ENCODE results near the gene SMPD1. TPM values are rescaled to one million over a fixed set of nuclear protein-coding genes. Genes with fewer than 3 reads are reported as not detected.
"Not testable (repeated sequence)": the region's sequence is repeated elsewhere in the genome, so short reads cannot be mapped to it uniquely, and the experiment has no call there.

Gene SMPD1
- total and polyA plus RNA-seq, 2 of the 4 experiments (the other 2 are of a cell fraction): 19.5 to 108 TPM

- TF ChIP-seq CTCF (conservative IDR thresholded peaks at IDR 0.05; ENCODE audit: low read depth, low read length): no peak
- TF ChIP-seq USF2 (IDR thresholded peaks at IDR 0.05; ENCODE audit: low read depth, low read length): no peak
These were observed 1.4 kb downstream of the SMPD1 start (continued) for GRCh38 chr11:6391537-6392134.

GRCh38 chr11:6392251-6392650, 2.0 kb downstream of the SMPD1 start:
- H2BK5ac ChIP-seq (ENCODE audit: low read depth, low read length, poor library complexity, severe bottlenecking); H3K4me3 ChIP-seq (ENCODE audit: insufficient read depth, low read depth, low read length); H4K91ac ChIP-seq (ENCODE audit: insufficient read depth, low read depth, low read length); H4K8ac ChIP-seq (ENCODE audit: low read depth in 2 of 2, low read length in 2 of 2); H3K18ac ChIP-seq (ENCODE audit: low read depth, low read length); H2AK9ac ChIP-seq (replicated peaks; ENCODE audit: low read depth, low read length, poor library complexity); H2BK20ac ChIP-seq (ENCODE audit: low read depth, low read length); H3K27me3 ChIP-seq (ENCODE audit: control insufficient read depth, insufficient read depth, low read length); CTCF ChIA-PET; H3K4me1 ChIP-seq (ENCODE audit: control insufficient read depth, insufficient read depth, low read length); H4K20me1 ChIP-seq (ENCODE audit: insufficient read depth, low read length); in situ Hi-C loops (cut with MboI; ENCODE audit: low sequenced_read_pairs); H3K9ac ChIP-seq (ENCODE audit: low read depth, low read length); dilution Hi-C loops (cut with HindIII; ENCODE audit: low sequenced_read_pairs, unreplicated experiment); H2BK15ac ChIP-seq (ENCODE audit: low read depth, low read length); H2AK5ac ChIP-seq (ENCODE audit: low read depth, low read length); DNase-seq; H2BK120ac ChIP-seq (ENCODE audit: low read depth, low read length); intact Hi-C loops (cut with micrococcal nuclease); H3K27ac ChIP-seq (ENCODE audit: insufficient read depth, low read length); BruUV-seq (replicated peaks); H3K4me2 ChIP-seq (ENCODE audit: low read depth, low read length); H3K23ac ChIP-seq (ENCODE audit: low read depth, low read length); H3K14ac ChIP-seq (replicated peaks; ENCODE audit: low read depth, low read length); ATAC-seq (ENCODE audit: low read depth); H3K9me3 ChIP-seq (ENCODE audit: control insufficient read depth, insufficient read depth, low read length); H3K56ac ChIP-seq (ENCODE audit: extremely low read depth, insufficient read depth, low read length); H3K4ac ChIP-seq (ENCODE audit: low read depth, low read length); H2AFZ ChIP-seq (replicated peaks; ENCODE audit: low read length, poor library complexity); H4K5ac ChIP-seq (ENCODE audit: low read depth, low read length): not testable (repeated sequence)
- POLR2A ChIA-PET (ENCODE audit: unreplicated experiment): interaction anchor here (0.6 kb wide), 1 partner anchor 60 kb away, joined by 15 read pairs; no protein-coding TSS in a partner anchor
- H3K9me1 ChIP-seq (ENCODE audit: insufficient read depth, low read length): peaks cover 35% of the 10 kb centered on the region
- WGBS, 2 experiments (ENCODE audit: extremely low coverage in 2 of 2, insufficient read length in 1 of 2): no CpG with 5 or more reads among the region's 4 CpGs
- peaks cover 26% of the 10 kb centered on the region for H3K36me3 ChIP-seq (ENCODE audit: control insufficient read depth, insufficient read depth, low read length)
- H3K79me1 ChIP-seq (ENCODE audit: low read depth in 1 of 2, low read length in 2 of 2): peaks cover 5 to 29% of the 10 kb centered on the region in 2 experiments; a peak in 2 of 4 replicates
